Vagina (tissue), 2 donors: ENCODE data around the gene LRMDA. TPM values are rescaled to one million over a fixed set of nuclear protein-coding genes. Genes with fewer than 3 reads are reported as not detected.

Source experiments
- DNase-seq, 2 donors: peaks; one replicate each; pipeline ENCODE4 v3.0.0-alpha.2; 2017; ENCODE audit errors: extremely low spot score in 2 of 2
- H3K27ac ChIP-seq: fragments of 200-600 bp; sonication (generic); one replicate; pipeline ENCODE4 v1.5.1; 2019
- H3K27me3 ChIP-seq: fragments of 200-600 bp; sonication (generic); one replicate; pipeline ENCODE4 v1.5.1; 2019
- H3K36me3 ChIP-seq, 2 donors: fragments of 200-600 bp; sonication (generic); one replicate each; pipeline ENCODE4 v1.5.1; 2017 to 2019
- H3K4me1 ChIP-seq: fragments of 200-600 bp; sonication (generic); one replicate; pipeline ENCODE4 v1.5.1; 2019
- H3K4me3 ChIP-seq, 2 donors: fragments of 200-600 bp; sonication (generic); 1 replicate in 1 of 2; 2 replicates in 1 of 2; pipeline ENCODE4 v1.5.1; 2016 to 2019
- H3K9me3 ChIP-seq: fragments of 200-600 bp; sonication (generic); one replicate; pipeline ENCODE4 v1.5.1; 2019
- CTCF ChIP-seq, 3 experiments: fragments of 450-650 bp in 2 of 3; fragments of 200-600 bp in 1 of 3; sonication (generic) in 1 of 3; IDR thresholded peaks; one replicate each; pipeline ENCODE4 v1.5.1; 2017 to 2019; ENCODE audit warnings: antibody characterized with exemption in 3 of 3, mild to moderate bottlenecking in 2 of 3, moderate library complexity in 2 of 3
- POLR2A ChIP-seq, 2 donors: fragments of 450-650 bp; IDR thresholded peaks; one replicate each; pipeline ENCODE4 v1.6.1; 2017; ENCODE audit warnings: antibody characterized with exemption in 2 of 2, mild to moderate bottlenecking in 2 of 2, moderate library complexity in 2 of 2
- POLR2AphosphoS5 ChIP-seq, 2 donors: sonication (generic); formaldehyde crosslinking; IDR thresholded peaks; one replicate each; pipeline ENCODE4 v1.9.0; 2017; ENCODE audit warnings: antibody characterized with exemption in 2 of 2, mild to moderate bottlenecking in 2 of 2, low read depth in 1 of 2; ENCODE audit not compliant: insufficient read depth in 1 of 2
- intact Hi-C: fragments of 100-400 bp; cut with DNase I; formaldehyde crosslinking; loops from one replicate; pipeline ENCODE4 v1.15.1; 2023
- total RNA-seq: library from RNA; depleted of rRNA; stranded (reverse); fragments of >200 nt; gene quantifications from one replicate; pipeline ENCODE4 v1.2.3, GENCODE V29; 2016

LRMDA gene
- total RNA-seq, 1 donor from 2014 or later = 22.6 TPM

- no peaks in the 10 kb centered on the region for H3K36me3 ChIP-seq
- no peak overlapping the region for H3K27ac ChIP-seq
- H3K4me3 ChIP-seq = no peak overlapping the region
- H3K9me3 ChIP-seq = no peaks in the 10 kb centered on the region
- intact Hi-C loops = no loop called here
- no peaks in the 10 kb centered on the region for H3K4me1 ChIP-seq
- no peak for TF ChIP-seq CTCF (IDR thresholded peaks at IDR 0.05)
- no peaks in the 10 kb centered on the region for H3K27me3 ChIP-seq
- DNase-seq = no peak
These were observed 702.3 kb downstream of the LRMDA start for GRCh38 chr10:76133597-76134255.

- no peaks in the 10 kb centered on the region for H3K27me3 ChIP-seq
- no peak for TF ChIP-seq POLR2AphosphoS5 (IDR thresholded peaks at IDR 0.05; ENCODE audit: insufficient read depth in 1 of 2, low read depth in 1 of 2)
- no peak for TF ChIP-seq CTCF (IDR thresholded peaks at IDR 0.05)
- TF ChIP-seq POLR2A (IDR thresholded peaks at IDR 0.05) = no peak
- DNase-seq = no peak
These were observed 705.5 kb downstream of the LRMDA start for GRCh38 chr10:76136961-76137360.

GRCh38 chr10:76138286-76138685 lies 706.9 kb downstream of the LRMDA start:
- Histone ChIP-seq H3K4me1 (no peaks in the 10 kb centered on the region), H3K27ac (no peak overlapping the region), H3K9me3 (no peaks in the 10 kb centered on the region), H3K27me3 (no peaks in the 10 kb centered on the region), H3K36me3 (no peaks in the 10 kb centered on the region), H3K4me3 (no peak overlapping the region)
- TF ChIP-seq POLR2AphosphoS5 (IDR thresholded peaks at IDR 0.05; ENCODE audit: insufficient read depth in 1 of 2, low read depth in 1 of 2) (no peak), CTCF (IDR thresholded peaks at IDR 0.05) (no peak), POLR2A (IDR thresholded peaks at IDR 0.05) (no peak)
- intact Hi-C loops = no loop called here
- DNase-seq = no peak

More at GRCh38 chr10:76136961-76137360, 705.5 kb downstream of the LRMDA start:
- Histone ChIP-seq H3K4me3 (no peak overlapping the region), H3K9me3 (no peaks in the 10 kb centered on the region), H3K4me1 (no peaks in the 10 kb centered on the region), H3K27ac (no peak overlapping the region), H3K36me3 (no peaks in the 10 kb centered on the region)
- intact Hi-C loops = no loop called here

- Histone ChIP-seq H3K4me1 (no peaks in the 10 kb centered on the region), H3K9me3 (no peaks in the 10 kb centered on the region), H3K36me3 (no peaks in the 10 kb centered on the region), H3K4me3 (no peak overlapping the region), H3K27ac (no peak overlapping the region), H3K27me3 (no peaks in the 10 kb centered on the region)
- intact Hi-C loops = no loop called here
- TF ChIP-seq CTCF (IDR thresholded peaks at IDR 0.05) (no peak), POLR2AphosphoS5 (IDR thresholded peaks at IDR 0.05; ENCODE audit: insufficient read depth in 1 of 2, low read depth in 1 of 2) (no peak), POLR2A (IDR thresholded peaks at IDR 0.05) (no peak)
- no peak for DNase-seq
These were observed 707.5 kb downstream of the LRMDA start for GRCh38 chr10:76138906-76139305.

- no peaks in the 10 kb centered on the region for H3K4me1 ChIP-seq
- no peak for DNase-seq
- no peak overlapping the region for H3K4me3 ChIP-seq
- intact Hi-C loops = no loop called here
- no peaks in the 10 kb centered on the region for H3K27me3 ChIP-seq
- no peak overlapping the region for H3K27ac ChIP-seq
- TF ChIP-seq POLR2AphosphoS5 (IDR thresholded peaks at IDR 0.05; ENCODE audit: insufficient read depth in 1 of 2, low read depth in 1 of 2) = no peak
- TF ChIP-seq CTCF (IDR thresholded peaks at IDR 0.05) = no peak
- TF ChIP-seq POLR2A (IDR thresholded peaks at IDR 0.05) = no peak
- no peaks in the 10 kb centered on the region for H3K9me3 ChIP-seq
- H3K36me3 ChIP-seq = no peaks in the 10 kb centered on the region
These were observed 708.0 kb downstream of the LRMDA start for GRCh38 chr10:76139431-76139830.
